Fibroblast of skin of left biceps (primary cell): Measurements from ENCODE around the gene SIT1.
"Not testable (repeated sequence)": the region's sequence is repeated elsewhere in the genome, so short reads cannot be mapped to it uniquely, and the experiment has no call there.

ENCODE experiments used
- DNase-seq, 2 experiments: peaks; one replicate each; pipeline ENCODE4 v3.0.0-alpha.2; 2013; ENCODE audit warnings: low read depth in 2 of 2

Gene SIT1

GRCh38 chr9:35660966-35661415, 10.3 kb upstream of the SIT1 start:
- no peak for DNase-seq

- no peak for DNase-seq
Measured at GRCh38 chr9:35659340-35659739, 8.6 kb upstream of the SIT1 start.

GRCh38 chr9:35658968-35659220, 8.2 kb upstream of the SIT1 start:
- no peak for DNase-seq

- peak; percentile 57 to 62 for DNase-seq
Measured at GRCh38 chr9:35658137-35658967, 7.6 kb upstream of the SIT1 start, which contains the start of gene CCDC107. Gene CCDC107 (plus strand): TSS chr9:35658292. CDS start chr9:35658380, 88 bp downstream.

- DNase-seq, result peak; percentile 99
Measured at GRCh38 chr9:35657546-35658136, 6.9 kb upstream of the SIT1 start, which contains the start of gene RMRP. Gene RMRP (minus strand): TSS chr9:35658019.

- DNase-seq, result no peak
Measured at GRCh38 chr9:35656831-35657545, 6.3 kb upstream of the SIT1 start.

GRCh38 chr9:35656348-35656747, 5.6 kb upstream of the SIT1 start:
- no peak for DNase-seq

GRCh38 chr9:35653611-35654010, 2.9 kb upstream of the SIT1 start:
- DNase-seq, result no peak

- DNase-seq, result no peak
Measured at GRCh38 chr9:35652829-35653209, 2.1 kb upstream of the SIT1 start.

GRCh38 chr9:35651956-35652828, 1.5 kb upstream of the SIT1 start:
- DNase-seq, result no peak

GRCh38 chr9:35649431-35650340, 1.0 kb downstream of the SIT1 start:
- no peak for DNase-seq

GRCh38 chr9:35646533-35647265, 4.0 kb downstream of the SIT1 start:
- DNase-seq, result peak; percentile 61 to 62

- DNase-seq, result no peak
Measured at GRCh38 chr9:35646153-35646532, 4.6 kb downstream of the SIT1 start.

- not testable (repeated sequence) for DNase-seq
Measured at GRCh38 chr9:35645736-35646135, 5.0 kb downstream of the SIT1 start.

GRCh38 chr9:35643046-35643445, 7.7 kb downstream of the SIT1 start:
- DNase-seq, result no peak

GRCh38 chr9:35641478-35641877, 9.3 kb downstream of the SIT1 start:
- DNase-seq, result not testable (repeated sequence)

- not testable (repeated sequence) for DNase-seq
Measured at GRCh38 chr9:35640431-35640830, 10.3 kb downstream of the SIT1 start.

- no peak for DNase-seq
Measured at GRCh38 chr9:35639631-35640030, 11.1 kb downstream of the SIT1 start.

- DNase-seq, result not testable (repeated sequence)
Measured at GRCh38 chr9:35639225-35639624, 11.5 kb downstream of the SIT1 start.

- not testable (repeated sequence) for DNase-seq
Measured at GRCh38 chr9:35638751-35639150, 12.0 kb downstream of the SIT1 start.
